GDM1 (cell line): ENCODE data around the gene ZNF827.

Source experiments
- DNase-seq: peaks from one replicate; lab custom pipeline; 2025; lab: John Stamatoyannopoulos, UW

Gene ZNF827

GRCh38 chr4:145828802-145829485, 109.7 kb downstream of the ZNF827 start:
- no peak for DNase-seq

GRCh38 chr4:145827885-145828284, 110.7 kb downstream of the ZNF827 start:
- DNase-seq: no peak

GRCh38 chr4:145825255-145825654, 113.4 kb downstream of the ZNF827 start:
- no peak for DNase-seq

- DNase-seq: no peak
These were observed 114.2 kb downstream of the ZNF827 start for GRCh38 chr4:145824463-145824862.

GRCh38 chr4:145823743-145824142, 114.9 kb downstream of the ZNF827 start:
- no peak for DNase-seq

GRCh38 chr4:145822581-145822980, 116.0 kb downstream of the ZNF827 start:
- DNase-seq: no peak

GRCh38 chr4:145822181-145822580, 116.4 kb downstream of the ZNF827 start:
- no peak for DNase-seq

- DNase-seq: no peak
These were observed 116.9 kb downstream of the ZNF827 start for GRCh38 chr4:145821766-145822165.

GRCh38 chr4:145820407-145820806, 118.2 kb downstream of the ZNF827 start:
- peak; percentile 1 for DNase-seq

- DNase-seq: no peak
These were observed 118.8 kb downstream of the ZNF827 start for GRCh38 chr4:145819853-145820181.

GRCh38 chr4:145819101-145819852, 119.3 kb downstream of the ZNF827 start:
- no peak for DNase-seq

GRCh38 chr4:145818011-145818410, 120.6 kb downstream of the ZNF827 start:
- no peak for DNase-seq

GRCh38 chr4:145816091-145816490, 122.5 kb downstream of the ZNF827 start:
- no peak for DNase-seq

GRCh38 chr4:145815626-145816025, 123.0 kb downstream of the ZNF827 start:
- DNase-seq: no peak

- DNase-seq: no peak
These were observed 123.5 kb downstream of the ZNF827 start for GRCh38 chr4:145815027-145815612.

- DNase-seq: no peak
These were observed 124.4 kb downstream of the ZNF827 start for GRCh38 chr4:145814246-145814645.

- no peak for DNase-seq
These were observed 125.7 kb downstream of the ZNF827 start for GRCh38 chr4:145812919-145813318.

- no peak for DNase-seq
These were observed 129.6 kb downstream of the ZNF827 start for GRCh38 chr4:145808848-145809512.

GRCh38 chr4:145808021-145808650, 130.5 kb downstream of the ZNF827 start:
- no peak for DNase-seq

GRCh38 chr4:145805490-145805889, 133.1 kb downstream of the ZNF827 start:
- DNase-seq: no peak

GRCh38 chr4:145804116-145804515, 134.5 kb downstream of the ZNF827 start:
- no peak for DNase-seq

GRCh38 chr4:145799223-145799622, 139.4 kb downstream of the ZNF827 start:
- DNase-seq: no peak
